ENCODE measurements around the gene B4GALNT2.

B4GALNT2 gene

DNA sequence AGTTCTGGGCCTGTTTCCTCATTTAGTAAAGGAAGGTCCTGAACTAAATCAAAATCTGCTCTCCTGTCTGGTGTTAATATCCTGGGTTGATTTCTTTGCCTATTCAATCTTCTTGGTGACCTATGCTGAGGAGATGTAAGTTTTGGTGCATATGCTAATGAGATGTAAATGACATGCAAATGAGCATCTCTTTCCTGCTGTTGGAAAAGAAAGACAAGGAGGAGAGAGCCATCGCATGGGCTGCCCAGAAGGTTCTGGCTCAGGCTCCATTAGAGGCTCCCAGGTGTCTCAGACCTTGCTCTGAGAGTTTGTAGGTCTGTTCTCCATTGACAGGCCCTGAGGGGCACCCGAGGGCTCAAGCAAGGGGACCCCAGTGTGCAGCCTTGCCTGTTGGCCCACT lies 81.3 kb downstream of the B4GALNT2 start:
- DNase-seq, result no peak

DNA sequence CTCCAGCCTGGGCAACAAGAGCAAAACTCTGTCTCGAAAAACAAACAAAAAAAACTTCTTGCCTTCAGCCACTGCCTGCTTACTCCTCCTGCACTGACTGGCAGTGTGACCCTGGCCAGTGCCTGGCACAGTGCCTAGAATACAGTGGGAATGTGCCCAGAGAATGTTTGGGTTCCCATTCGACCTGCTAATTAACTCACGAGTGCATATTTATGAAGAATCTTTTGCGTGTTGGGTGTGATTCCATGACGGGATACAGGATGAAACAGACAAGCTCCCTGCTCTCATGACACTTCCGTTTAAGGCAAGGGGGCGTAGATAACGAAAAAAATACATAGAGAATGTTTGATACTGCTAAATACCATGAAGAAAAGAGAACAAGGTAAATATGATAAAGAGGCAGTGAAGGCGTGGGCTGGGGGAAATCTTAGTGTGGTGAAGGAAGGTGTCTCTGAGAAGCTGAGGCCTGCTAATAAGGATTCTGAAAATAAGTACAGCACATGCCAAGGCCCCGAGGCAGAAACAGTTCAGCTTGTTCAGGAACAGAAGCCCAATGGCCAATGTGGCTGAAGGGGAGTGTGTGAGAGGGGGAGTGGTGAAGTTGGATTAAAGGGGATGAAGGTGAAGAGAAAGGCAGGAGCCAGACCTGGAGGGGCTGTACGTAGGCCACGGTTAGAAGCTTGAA lies 82.2 kb downstream of the B4GALNT2 start:
- no peak for DNase-seq

DNA sequence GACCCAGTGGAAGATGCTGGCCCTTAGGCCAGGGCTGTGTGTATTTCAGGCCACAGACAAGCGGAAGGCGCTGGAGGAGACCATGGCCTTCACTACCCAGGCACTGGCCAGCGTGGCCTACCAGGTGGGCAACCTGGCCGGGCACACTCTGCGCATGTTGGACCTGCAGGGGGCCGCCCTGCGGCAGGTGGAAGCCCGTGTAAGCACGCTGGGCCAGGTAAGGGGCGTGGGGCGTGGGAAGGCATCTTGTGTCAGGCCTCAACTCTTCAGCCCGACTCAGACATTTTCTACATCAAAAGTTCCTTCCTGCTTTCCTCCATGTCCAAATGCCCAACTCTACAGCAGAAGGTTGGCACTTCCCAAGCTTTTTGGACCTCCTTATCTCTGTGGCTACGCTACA lies 83.9 kb downstream of the B4GALNT2 start:
- no peak for DNase-seq

DNA sequence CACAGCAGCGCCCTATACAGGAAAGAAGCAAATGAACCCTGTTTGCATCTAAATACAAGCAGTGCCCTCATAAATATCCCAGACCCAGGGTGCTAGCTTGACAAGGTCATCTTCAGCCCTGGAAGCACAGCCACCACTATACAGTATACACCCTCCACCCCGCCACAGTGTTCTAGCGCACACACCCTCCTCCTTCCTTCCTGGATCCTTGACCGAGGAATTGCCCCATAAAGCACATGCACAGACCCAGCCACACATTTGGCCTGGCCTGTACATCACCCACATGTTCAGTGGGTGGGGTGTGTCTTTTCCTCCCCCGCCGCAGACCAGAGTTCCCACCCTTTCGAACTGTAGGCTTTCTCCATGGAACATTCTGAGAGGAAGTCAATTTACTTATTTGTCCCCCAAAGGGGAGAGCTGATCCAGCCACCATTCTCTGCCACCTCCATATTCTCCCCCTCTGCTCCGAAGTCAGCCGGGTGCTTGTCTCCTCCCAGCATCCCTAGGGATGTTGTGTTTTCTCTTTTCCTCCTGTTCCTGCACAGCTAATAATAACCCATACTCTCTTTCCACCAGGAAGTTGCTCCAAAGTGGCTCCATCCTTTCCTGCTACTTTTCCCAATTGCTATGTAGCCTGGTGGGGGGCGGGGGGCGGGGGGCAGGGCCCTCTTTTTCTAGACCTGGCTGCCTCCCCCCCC lies 84.5 kb downstream of the B4GALNT2 start:
- DNase-seq, result peak; percentile 69 to 76

DNA sequence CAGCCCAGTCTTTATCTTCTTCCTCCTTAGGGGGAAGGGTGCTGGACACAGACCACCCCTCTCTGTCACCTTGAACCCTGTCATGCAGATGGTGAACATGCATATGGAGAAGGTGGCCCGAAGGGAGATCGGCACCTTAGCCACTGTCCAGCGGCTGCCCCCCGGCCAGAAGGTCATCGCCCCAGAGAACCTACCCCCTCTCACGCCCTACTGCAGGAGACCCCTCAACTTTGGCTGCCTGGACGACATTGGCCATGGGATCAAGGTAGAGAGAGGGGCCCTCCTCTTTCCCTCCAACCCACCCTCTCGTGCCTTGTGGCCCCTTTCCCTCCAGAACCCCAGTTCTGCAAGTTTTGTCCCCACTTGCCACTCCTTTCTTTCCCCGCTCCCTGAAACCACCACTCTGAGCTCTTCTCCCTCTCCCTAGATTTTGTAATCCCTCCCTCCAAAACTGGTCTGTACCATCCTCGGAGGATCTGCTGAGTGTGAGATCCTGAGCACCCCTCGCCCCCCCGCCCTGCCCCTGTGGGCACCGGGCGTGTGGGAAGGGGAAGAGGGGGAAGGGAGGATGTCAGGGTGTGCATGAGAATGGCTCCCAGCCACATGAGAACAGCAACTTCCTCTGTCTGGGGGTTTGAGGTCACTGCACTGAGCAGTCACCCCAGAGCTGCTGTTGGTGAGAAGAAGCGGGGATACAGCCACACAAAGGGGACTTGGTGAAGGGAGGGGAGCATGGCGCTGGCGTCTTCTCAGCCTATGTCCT lies 85.3 kb downstream of the B4GALNT2 start:
- DNase-seq, result peak; percentile 73 to 84

DNA sequence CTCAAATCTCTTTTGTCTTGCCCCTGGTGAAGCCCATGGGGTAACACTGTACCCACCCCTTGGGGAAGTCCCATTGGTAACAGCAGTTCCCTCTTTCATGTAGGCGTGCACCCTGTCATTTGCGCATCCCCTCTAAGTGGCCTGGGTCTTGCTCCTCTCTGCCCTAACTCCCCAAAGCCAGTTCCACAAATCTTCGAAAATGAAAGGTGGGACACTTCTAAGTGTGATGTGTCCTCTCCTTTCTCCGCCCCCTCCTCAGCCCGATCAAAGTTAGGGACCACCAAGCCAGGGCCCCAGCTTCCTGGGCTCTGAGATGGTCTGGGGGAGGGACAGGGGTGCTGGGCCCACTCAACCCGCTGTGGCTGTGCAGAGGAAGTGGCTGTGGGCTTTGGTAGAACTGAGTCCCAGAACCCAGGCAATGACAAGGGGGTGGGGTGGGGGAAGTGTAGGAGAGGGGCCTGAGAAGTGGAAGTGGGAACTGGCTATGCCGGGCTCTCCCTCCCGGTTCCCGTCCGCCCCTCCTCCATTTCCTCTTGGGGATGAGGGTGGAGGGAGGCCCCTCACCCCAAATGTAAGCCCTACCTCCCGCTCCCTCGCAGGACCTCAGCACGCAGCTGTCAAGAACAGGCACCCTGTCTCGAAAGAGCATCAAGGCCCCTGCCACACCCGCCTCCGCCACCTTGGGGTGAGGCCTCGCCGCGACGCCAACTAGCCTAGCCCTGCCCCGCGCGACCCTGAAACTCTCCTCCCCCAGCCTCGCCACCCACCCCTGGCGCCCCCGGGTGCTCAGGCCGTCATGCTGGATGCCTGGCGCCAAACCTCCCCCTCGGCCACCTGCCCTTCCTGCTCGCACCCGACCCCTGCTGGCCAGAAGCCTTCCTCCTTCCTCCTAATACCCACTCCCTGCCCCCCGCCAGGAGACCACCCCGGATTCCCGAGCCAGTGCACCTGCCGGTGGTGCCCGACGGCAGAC lies 86.7 kb downstream of the B4GALNT2 start:
- peak; percentile 70 to 87 for DNase-seq

DNA sequence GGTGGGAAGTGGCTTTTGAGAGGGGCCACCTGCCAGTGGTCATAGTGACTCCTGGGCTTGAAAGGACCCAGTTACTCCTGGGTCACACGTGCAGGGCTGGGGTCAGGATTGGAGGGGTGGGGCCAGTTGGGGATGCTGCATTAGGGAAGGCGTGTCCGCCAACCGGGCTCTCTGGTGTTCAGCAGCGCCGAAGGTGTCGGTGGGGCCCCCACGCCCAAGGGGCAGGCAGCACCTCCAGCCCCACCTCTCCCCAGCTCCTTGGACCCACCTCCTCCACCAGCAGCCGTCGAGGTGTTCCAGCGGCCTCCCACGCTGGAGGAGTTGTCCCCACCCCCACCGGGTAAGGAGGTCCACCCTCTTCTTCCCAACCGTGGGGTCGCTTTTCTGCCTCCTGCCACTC lies 87.4 kb downstream of the B4GALNT2 start:
- no peak for DNase-seq

DNA sequence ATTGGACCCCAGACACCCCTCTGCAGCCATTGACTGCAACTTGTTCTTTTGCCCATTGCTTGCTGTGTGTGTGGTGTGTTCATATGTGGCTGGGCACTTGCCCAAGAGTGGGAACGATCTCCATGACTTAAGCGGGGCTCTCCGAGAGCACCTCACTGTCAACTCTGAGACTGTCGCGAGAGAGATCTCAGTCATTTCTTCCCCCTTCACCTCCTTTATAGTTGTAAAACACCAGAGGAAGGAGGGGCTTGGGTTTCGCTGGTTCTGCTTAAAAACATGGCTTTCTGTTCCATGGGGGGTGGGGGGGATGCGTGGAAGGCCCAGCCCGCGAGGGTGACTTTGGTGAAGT lies 90.6 kb downstream of the B4GALNT2 start:
- DNase-seq, result no peak

DNA sequence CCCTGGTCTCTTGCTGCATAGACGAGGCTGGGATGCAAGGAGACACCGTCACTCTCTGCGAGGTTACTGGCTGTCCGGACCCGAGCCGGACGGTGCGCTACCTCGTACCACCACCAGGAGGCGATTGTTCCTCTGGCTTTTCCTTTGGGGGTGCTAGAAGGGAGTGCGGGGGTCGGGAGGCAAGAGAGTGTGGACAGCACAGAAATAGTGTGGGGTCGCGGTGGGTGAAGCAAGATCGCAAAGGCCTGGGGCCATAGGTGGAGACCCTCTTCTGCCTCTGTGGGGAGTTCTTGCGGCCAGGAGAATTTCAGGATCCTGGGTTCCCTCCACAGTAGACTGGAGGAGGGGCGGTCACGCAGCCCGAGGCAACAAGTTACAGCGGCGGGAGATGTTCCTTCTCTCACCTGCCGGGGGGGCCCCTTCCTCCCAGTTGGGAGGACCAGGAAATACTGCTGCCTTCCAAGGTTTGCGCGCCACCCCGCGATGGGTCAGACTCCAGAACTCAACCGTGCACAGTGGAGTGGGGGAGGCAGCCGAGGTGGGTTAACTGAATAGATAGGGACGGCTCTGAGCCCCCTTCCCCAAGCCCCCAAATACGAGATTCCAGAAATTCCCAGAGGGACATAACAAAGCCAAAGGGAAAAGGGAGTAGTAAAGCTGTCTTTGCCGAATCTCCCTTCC lies 91.1 kb downstream of the B4GALNT2 start:
- DNase-seq, result peak; percentile 25 to 76

DNA sequence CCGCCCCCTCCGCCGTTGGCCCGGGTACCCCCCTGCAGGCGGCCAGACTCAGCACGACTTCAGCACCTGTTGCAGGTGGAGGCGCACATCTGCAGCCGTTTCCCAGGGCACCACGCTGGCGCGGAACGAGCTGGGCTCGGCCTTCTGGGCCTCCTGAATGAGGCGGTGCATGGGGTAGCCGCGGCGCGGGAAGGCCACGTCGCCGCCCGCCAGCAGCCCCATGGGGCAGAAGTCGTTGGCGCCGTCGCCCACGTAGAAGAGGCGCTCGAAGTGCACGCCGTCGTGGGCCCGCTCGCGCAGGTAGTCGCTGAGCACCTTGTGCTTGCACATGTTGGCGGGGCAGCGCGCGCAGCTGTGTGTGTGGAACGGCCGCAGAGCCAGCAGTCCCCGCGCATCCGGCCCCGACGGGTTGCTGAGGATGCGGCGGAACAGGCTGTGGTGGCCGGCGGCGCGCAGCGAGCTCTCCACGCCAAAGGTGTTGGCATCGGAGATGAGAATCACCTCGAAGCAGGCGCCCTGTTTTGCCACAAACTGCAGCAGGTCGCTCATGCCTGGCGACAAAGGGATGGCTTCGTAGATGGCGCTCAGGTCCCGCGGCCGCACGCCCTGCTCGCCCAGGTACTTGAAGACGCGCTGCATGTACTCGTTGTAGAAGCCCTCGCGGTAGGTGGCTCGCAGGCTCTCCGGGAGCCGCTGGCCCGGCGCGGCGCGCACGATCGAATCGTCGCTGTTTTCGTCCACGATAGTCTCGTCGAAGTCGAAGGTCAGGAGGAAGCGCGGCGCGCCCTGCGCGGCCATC lies 91.8 kb downstream of the B4GALNT2 start:
- DNase-seq, result no peak

DNA sequence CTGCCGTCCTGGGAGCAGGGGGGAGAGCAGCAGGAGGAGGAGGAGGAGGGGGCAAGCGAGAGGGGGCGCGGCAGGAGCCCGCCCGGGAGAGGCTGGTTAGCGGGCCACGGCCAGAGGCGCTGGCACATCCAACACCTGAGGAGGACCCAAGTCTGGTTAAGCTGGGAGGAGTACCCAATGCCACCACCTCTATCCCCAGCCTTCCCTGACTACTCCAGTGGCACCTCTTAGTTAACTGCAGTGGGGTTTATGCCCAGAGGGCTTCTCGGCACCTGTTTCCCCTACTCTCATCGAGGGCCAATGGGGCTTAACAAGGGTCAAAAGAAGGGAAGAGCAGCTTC lies 92.4 kb downstream of the B4GALNT2 start:
- DNase-seq, result no peak

DNA sequence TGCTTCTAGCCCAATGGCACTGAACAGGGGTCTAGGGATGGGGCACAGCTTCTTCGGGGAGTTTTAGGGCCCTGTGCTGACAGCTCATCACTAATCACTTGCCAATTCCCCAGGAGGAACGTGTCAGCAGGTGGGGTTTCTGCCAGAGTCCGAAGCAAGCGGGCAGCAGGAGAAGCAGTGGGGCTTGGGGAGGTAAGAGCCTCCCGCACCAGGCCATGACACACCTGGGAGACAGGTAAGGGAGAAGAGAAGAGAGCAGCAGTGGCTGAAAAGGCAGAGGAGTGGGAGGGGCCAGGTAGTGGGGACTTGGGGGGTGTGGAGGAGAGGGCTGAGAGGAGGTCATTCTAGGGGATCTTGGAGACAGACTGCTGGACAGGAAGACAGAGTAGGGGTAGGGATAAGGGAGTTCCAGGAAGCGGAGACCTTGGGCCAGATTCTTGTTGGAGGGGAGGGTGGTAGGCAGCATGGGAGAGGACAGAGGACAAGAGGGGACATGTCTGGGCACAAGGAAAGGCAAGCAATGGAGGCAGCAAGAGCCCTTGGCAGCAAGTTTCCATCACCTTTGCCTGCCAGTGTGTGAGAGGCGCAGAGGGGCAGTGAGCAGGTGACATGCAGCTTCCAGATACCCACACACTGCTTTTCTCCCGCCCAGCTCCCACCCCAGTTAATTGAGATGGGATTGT lies 93.1 kb downstream of the B4GALNT2 start:
- DNase-seq, result no peak
